Measurements from ENCODE around the gene MAP3K7CL. TPM values are rescaled to one million over a fixed set of nuclear protein-coding genes. Genes with fewer than 3 reads are reported as not detected.

The MAP3K7CL gene
- polyA plus RNA-seq, 1 experiment: 11.0 TPM

- ChIA-PET POLR2A (no interaction called here), CTCF (interaction anchor here (0.7 kb wide), 1 partner anchor 1960 kb away, joined by 3 read pairs; no protein-coding TSS in a partner anchor)
- H3K27me3 ChIP-seq (ENCODE audit: control insufficient read depth, insufficient read depth, low read length): no peaks in the 10 kb centered on the region
- no peaks in the 10 kb centered on the region for H3K9me3 ChIP-seq (ENCODE audit: control insufficient read depth, insufficient read depth, low read length)
- no peak overlapping the region for H3K4me3 ChIP-seq (ENCODE audit: low read depth, low read length)
- no peak for DNase-seq (ENCODE audit: low read depth, low spot score)
- TF ChIP-seq CTCF (IDR thresholded peaks at IDR 0.05; ENCODE audit: low read depth, low read length): no peak
- H3K27ac ChIP-seq (ENCODE audit: low read depth, low read length): no peak overlapping the region
Measured at GRCh38 chr21:29125979-29126378, 4.5 kb upstream of the MAP3K7CL start.

GRCh38 chr21:29133241-29133640, 2.8 kb downstream of the MAP3K7CL start:
- DNase-seq (ENCODE audit: low read depth, low spot score): no peak

GRCh38 chr21:29133796-29134195, 3.4 kb downstream of the MAP3K7CL start:
- Histone ChIP-seq H3K4me3 (ENCODE audit: low read depth, low read length) (no peak overlapping the region), H3K27me3 (ENCODE audit: control insufficient read depth, insufficient read depth, low read length) (no peaks in the 10 kb centered on the region), H3K9me3 (ENCODE audit: control insufficient read depth, insufficient read depth, low read length) (no peaks in the 10 kb centered on the region), H3K27ac (ENCODE audit: low read depth, low read length) (no peak overlapping the region)
- no peak for TF ChIP-seq CTCF (IDR thresholded peaks at IDR 0.05; ENCODE audit: low read depth, low read length)
- ChIA-PET POLR2A (no interaction called here), CTCF (no interaction called here)
- no peak for DNase-seq (ENCODE audit: low read depth, low spot score)

More at GRCh38 chr21:29133241-29133640, 2.8 kb downstream of the MAP3K7CL start:
- Histone ChIP-seq H3K27me3 (ENCODE audit: control insufficient read depth, insufficient read depth, low read length) (no peaks in the 10 kb centered on the region), H3K27ac (ENCODE audit: low read depth, low read length) (no peak overlapping the region), H3K4me3 (ENCODE audit: low read depth, low read length) (no peak overlapping the region), H3K9me3 (ENCODE audit: control insufficient read depth, insufficient read depth, low read length) (no peaks in the 10 kb centered on the region)
- POLR2A ChIA-PET: no interaction called here
- TF ChIP-seq CTCF (IDR thresholded peaks at IDR 0.05; ENCODE audit: low read depth, low read length): no peak
- CTCF ChIA-PET: no interaction called here

- no peak for TF ChIP-seq CTCF (IDR thresholded peaks at IDR 0.05; ENCODE audit: low read depth, low read length)
- Histone ChIP-seq H3K9me3 (ENCODE audit: control insufficient read depth, insufficient read depth, low read length) (no peaks in the 10 kb centered on the region), H3K27me3 (ENCODE audit: control insufficient read depth, insufficient read depth, low read length) (no peaks in the 10 kb centered on the region), H3K4me3 (ENCODE audit: low read depth, low read length) (no peak overlapping the region), H3K27ac (ENCODE audit: low read depth, low read length) (no peak overlapping the region)
- ChIA-PET CTCF (no interaction called here), POLR2A (no interaction called here)
- no peak for DNase-seq (ENCODE audit: low read depth, low spot score)
Measured at GRCh38 chr21:29135481-29135880, 5.0 kb downstream of the MAP3K7CL start.

GRCh38 chr21:29136033-29136432, 5.6 kb downstream of the MAP3K7CL start:
- Histone ChIP-seq H3K27ac (ENCODE audit: low read depth, low read length) (no peak overlapping the region), H3K4me3 (ENCODE audit: low read depth, low read length) (no peak overlapping the region), H3K9me3 (ENCODE audit: control insufficient read depth, insufficient read depth, low read length) (no peaks in the 10 kb centered on the region), H3K27me3 (ENCODE audit: control insufficient read depth, insufficient read depth, low read length) (no peaks in the 10 kb centered on the region)
- TF ChIP-seq CTCF (IDR thresholded peaks at IDR 0.05; ENCODE audit: low read depth, low read length): no peak
- CTCF ChIA-PET: no interaction called here
- POLR2A ChIA-PET: no interaction called here
- DNase-seq (ENCODE audit: low read depth, low spot score): no peak

Measured in AG04450 (cell line).